HepG2 (cell line): ENCODE measurements around the gene PCBD2. TPM values are rescaled to one million over a fixed set of nuclear protein-coding genes. Genes with fewer than 3 reads are reported as not detected.

Experiments
- CBX2 ChIP-seq, 2 experiments: fragments of 200-600 bp in 1 of 2; sonication (generic); formaldehyde crosslinking in 1 of 2; IDR thresholded peaks; 2 replicates each; pipeline versions ENCODE4 v1.7.0 to v1.8.1; 2018 to 2022; ENCODE audit warnings: low read depth in 2 of 2, low read length in 1 of 2, mild to moderate bottlenecking in 1 of 2, missing genetic modification reagents in 1 of 2
- DR1 ChIP-seq: sonication (generic); formaldehyde crosslinking; IDR thresholded peaks from 2 replicates; pipeline ENCODE4 v1.8.0; 2021; ENCODE audit warnings: mild to moderate bottlenecking, missing genetic modification reagents, inconsistent platforms
- EEA1 ChIP-seq: sonication (generic); formaldehyde crosslinking; IDR thresholded peaks from 2 replicates; pipeline ENCODE4 v1.5.1; 2020; ENCODE audit warnings: mild to moderate bottlenecking, missing genetic modification reagents, borderline replicate concordance
- EED ChIP-seq: sonication (generic); formaldehyde crosslinking; IDR thresholded peaks from 2 replicates; pipeline ENCODE4 v1.5.0; 2020; ENCODE audit warnings: mild to moderate bottlenecking, missing genetic modification reagents
- FOXP4 ChIP-seq: sonication (generic); formaldehyde crosslinking; IDR thresholded peaks from 2 replicates; pipeline ENCODE4 v1.4.0; 2020; ENCODE audit warnings: missing genetic modification reagents
- HMGXB3 ChIP-seq: sonication (generic); formaldehyde crosslinking; IDR thresholded peaks from 2 replicates; pipeline ENCODE4 v1.4.0; 2020; ENCODE audit warnings: missing genetic modification reagents, borderline replicate concordance
- HOXA3 ChIP-seq: sonication (generic); formaldehyde crosslinking; IDR thresholded peaks from 2 replicates; pipeline ENCODE4 v1.5.0; 2020; ENCODE audit warnings: missing genetic modification reagents
- KDM6A ChIP-seq: IDR thresholded peaks from 2 replicates; pipeline ENCODE4 v1.6.1; 2016; ENCODE audit warnings: low read depth
- KLF11 ChIP-seq: IDR thresholded peaks from 2 replicates; pipeline ENCODE4 v1.6.1; 2016; ENCODE audit warnings: missing compliant biosample characterization
- SOX13 ChIP-seq, 3 experiments: fragments of 450-650 bp in 1 of 3; sonication (generic) in 1 of 3; formaldehyde crosslinking in 1 of 3; IDR thresholded peaks in 2 of 3; conservative IDR thresholded peaks in 1 of 3; 2 replicates each; pipeline versions ENCODE4 v1.5.0 to v1.6.1; 2016 to 2020; ENCODE audit warnings: antibody characterized with exemption in 1 of 3, mild to moderate bottlenecking in 1 of 3, missing compliant biosample characterization in 1 of 3, missing genetic modification reagents in 1 of 3, moderate library complexity in 1 of 3
- STAT5B ChIP-seq: sonication (generic); formaldehyde crosslinking; IDR thresholded peaks from 2 replicates; pipeline ENCODE4 v1.4.0; 2020; ENCODE audit warnings: missing genetic modification reagents
- THRA ChIP-seq: sonication (generic); formaldehyde crosslinking; IDR thresholded peaks from 2 replicates; pipeline ENCODE4 v1.4.0; 2020; ENCODE audit warnings: missing genetic modification reagents, borderline replicate concordance
- ZFP37 ChIP-seq: sonication (generic); formaldehyde crosslinking; IDR thresholded peaks from 2 replicates; pipeline ENCODE4 v1.4.0; 2020; ENCODE audit warnings: missing genetic modification reagents, borderline replicate concordance
- ZFP41 ChIP-seq: sonication (generic); formaldehyde crosslinking; IDR thresholded peaks from 2 replicates; pipeline ENCODE4 v1.4.0; 2020; ENCODE audit warnings: mild to moderate bottlenecking, missing genetic modification reagents, borderline replicate concordance
- ZNF17 ChIP-seq: sonication (generic); formaldehyde crosslinking; IDR thresholded peaks from 2 replicates; pipeline ENCODE4 v1.5.0; 2020; ENCODE audit warnings: mild to moderate bottlenecking, missing genetic modification reagents
- ZNF337 ChIP-seq: sonication (generic); formaldehyde crosslinking; IDR thresholded peaks from 2 replicates; pipeline ENCODE4 v1.5.1; 2020; ENCODE audit warnings: missing genetic modification reagents, low read depth, mild to moderate bottlenecking, borderline replicate concordance
- ZNF678 ChIP-seq: sonication (generic); formaldehyde crosslinking; IDR thresholded peaks from 2 replicates; pipeline ENCODE4 v1.4.0; 2020; ENCODE audit warnings: mild to moderate bottlenecking, missing genetic modification reagents
- ZNF724P ChIP-seq: sonication (generic); formaldehyde crosslinking; IDR thresholded peaks from 2 replicates; pipeline ENCODE4 v1.8.0; 2022; ENCODE audit warnings: missing genetic modification reagents, borderline replicate concordance
- ZNF737 ChIP-seq: sonication (generic); formaldehyde crosslinking; IDR thresholded peaks from 2 replicates; pipeline ENCODE4 v1.5.0; 2020; ENCODE audit warnings: missing genetic modification reagents, mild to moderate bottlenecking, borderline replicate concordance
- ZNF816 ChIP-seq: sonication (generic); formaldehyde crosslinking; IDR thresholded peaks from 2 replicates; pipeline ENCODE4 v1.8.0; 2022; ENCODE audit warnings: missing genetic modification reagents, mild to moderate bottlenecking, borderline replicate concordance
- polyA plus RNA-seq, 8 experiments: library from polyadenylated mRNA; depleted of rRNA in 3 of 8; stranded (reverse) in 7 of 8; unstranded in 1 of 8; fragments of >200 nt; fragmentation: Illumina TruSeq in 4 of 8; extraction: Trizol in 4 of 8; gene quantifications; 2 replicates each; pipeline versions ENCODE4 v1.2.1 to v1.2.3, GENCODE V29; 2011 to 2016; ENCODE audit warnings: low read depth in 4 of 8, missing spikeins in 1 of 8, mixed read lengths in 1 of 8; ENCODE audit not compliant: insufficient read depth in 1 of 8
- total RNA-seq, 5 experiments: library from RNA; depleted of rRNA; stranded (reverse); fragments of >200 nt; fragmentation: Illumina TruSeq; extraction: Trizol; gene quantifications; 2 replicates each; pipeline ENCODE4 v1.2.3, GENCODE V29; 2016; ENCODE audit warnings: low read depth in 1 of 5

The PCBD2 gene
- total and polyA plus RNA-seq, 2 of the 13 experiments (the other 11 are each of a cell fraction or from before 2014, with no cell fraction given) = 5.5 to 12.0 TPM

GRCh38 chr5:134873987-134874830, 30.7 kb upstream of the PCBD2 start, which contains the start of gene TXNDC15 (continued):
- TF ChIP-seq THRA (CRISPR knock-in tag) = peak; percentile 47; the same call in 1 of the 2 replicates
- peak; percentile 96 for TF ChIP-seq ZNF737 (CRISPR knock-in tag)
- TF ChIP-seq KDM6A (CRISPR knock-in tag) = no peak
- peak; percentile 61 for TF ChIP-seq HMGXB3
- no peak for TF ChIP-seq ZNF17
- TF ChIP-seq FOXP4 = peak; percentile 15; the same call in 1 of the 2 replicates
- TF ChIP-seq ZNF337 (CRISPR knock-in tag) = peak; percentile 82; the same call in 1 of the 2 replicates
- TF ChIP-seq HOXA3 (CRISPR knock-in tag) = peak; percentile 100
- TF ChIP-seq SOX13 (IDR thresholded peaks at IDR 0.05) = 0 out of 2 replicates have a peak, but pooled peaks have one; percentile 8
- TF ChIP-seq SOX13 (CRISPR knock-in tag; conservative IDR thresholded peaks at IDR 0.05 in 1 of 2, IDR thresholded peaks at IDR 0.05 in 1 of 2) = peak in 1 of 2 experiments; percentile 36; a peak in 1 of 4 replicates
- TF ChIP-seq KLF11 (CRISPR knock-in tag) = no peak
- TF ChIP-seq ZNF678 (CRISPR knock-in tag) = 0 out of 2 replicates have a peak, but pooled peaks have one; percentile 58
- TF ChIP-seq STAT5B (CRISPR knock-in tag) = no peak
- TF ChIP-seq DR1 (CRISPR knock-in tag) = peak; percentile 76; the same call in 1 of the 2 replicates
- peak; percentile 89 for TF ChIP-seq ZFP41 (CRISPR knock-in tag)
- TF ChIP-seq ZNF724P (CRISPR knock-in tag) = 0 out of 2 replicates have a peak, but pooled peaks have one; percentile 53
- TF ChIP-seq EED (CRISPR knock-in tag) = peak; percentile 96
- TF ChIP-seq ZNF816 = peak; percentile 73; the same call in 1 of the 2 replicates
- TF ChIP-seq EEA1 = peak; percentile 98
- peak; percentile 83; the same call in 1 of the 2 replicates for TF ChIP-seq ZFP37
- no peak for TF ChIP-seq CBX2 (IDR thresholded peaks at IDR 0.05; ENCODE audit: low read depth, low read length)
- no peak for TF ChIP-seq CBX2 (CRISPR knock-in tag; IDR thresholded peaks at IDR 0.05; ENCODE audit: low read depth)
